ENCODE measurements around the gene CCDC149. TPM values are rescaled to one million over a fixed set of nuclear protein-coding genes. Genes with fewer than 3 reads are reported as not detected.

CCDC149 gene
- total and polyA plus RNA-seq, 2 donors (not counting 1 experiment from before 2014, with no cell fraction given): not detected

DNA sequence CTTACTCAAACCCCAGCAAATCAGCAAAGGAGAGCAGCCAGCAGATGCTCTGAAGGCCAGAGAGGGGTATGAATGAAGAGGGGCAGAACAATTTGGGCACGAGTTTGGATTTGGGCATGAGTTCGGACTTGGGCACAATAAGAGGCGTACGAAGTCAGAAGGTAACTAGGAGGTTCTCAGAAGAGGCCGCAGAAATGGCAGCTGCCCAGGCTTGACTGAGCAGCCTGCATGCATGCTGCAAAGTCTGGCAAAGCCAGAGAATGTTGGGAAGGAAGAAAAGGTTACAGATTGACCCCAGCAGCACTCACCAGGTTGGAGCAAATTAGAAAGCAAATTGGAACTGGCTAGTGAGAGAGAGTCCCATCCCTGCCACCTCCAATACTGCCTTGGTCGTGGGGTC lies 15.2 kb downstream of the CCDC149 start:
- no peaks in the 10 kb centered on the region for H3K4me1 Mint-ChIP-seq
- DNase-seq: no peak
- H3K27me3 Mint-ChIP-seq: no peaks in the 10 kb centered on the region
- intact Hi-C loops (cut with micrococcal nuclease): no loop called here
- Histone ChIP-seq H4K20me1 (ENCODE audit: control insufficient read depth, insufficient read depth, low read length, poor library complexity, severe bottlenecking) (no peaks in the 10 kb centered on the region), H2AFZ (ENCODE audit: insufficient read depth, low read depth, low read length, poor library complexity, severe bottlenecking) (no peak overlapping the region), H3K9me3 (ENCODE audit: control extremely low read depth in 1 of 3, control insufficient read depth in 2 of 3, insufficient read depth in 1 of 3, low read length in 2 of 3) (peaks cover 0 to 7% (median 0%) of the 10 kb centered on the region in 3 donors), H3K4me1 (ENCODE audit: control insufficient read depth in 2 of 2, insufficient read depth in 2 of 2, low read length in 2 of 2) (no peaks in the 10 kb centered on the region), H3K4me3 (ENCODE audit: control extremely low read depth in 1 of 5, extremely low read depth in 1 of 5, insufficient read depth in 1 of 5, low read depth in 2 of 5, low read length in 4 of 5) (no peak overlapping the region), H3K79me2 (ENCODE audit: control insufficient read depth, insufficient read depth, low read length) (no peaks in the 10 kb centered on the region), H3K27me3 (replicated peaks in 1 of 4; ENCODE audit: control extremely low read depth in 1 of 4, control insufficient read depth in 3 of 4, insufficient read depth in 4 of 4, low read length in 3 of 4) (no peaks in the 10 kb centered on the region), H3K36me3 (replicated peaks in 1 of 2; ENCODE audit: control extremely low read depth in 1 of 2, control insufficient read depth in 1 of 2, extremely low read depth in 1 of 2, insufficient read depth in 2 of 2, low read length in 1 of 2) (no peaks in the 10 kb centered on the region), H3K27ac (ENCODE audit: low read length in 2 of 2) (no peak overlapping the region), H3K9ac (ENCODE audit: low read length) (no peak overlapping the region), H3K4me2 (replicated peaks; ENCODE audit: low read depth, low read length, poor library complexity, severe bottlenecking) (no peak overlapping the region)
- H3K9me3 Mint-ChIP-seq (ENCODE audit: insufficient read depth): no peaks in the 10 kb centered on the region
- ChIA-PET CTCF (no interaction called here), POLR2A (no interaction called here)
- TF ChIP-seq CTCF (IDR thresholded peaks at IDR 0.05): no peak
- TF ChIP-seq EZH2 (IDR thresholded peaks at IDR 0.05; ENCODE audit: borderline replicate concordance, insufficient read depth, low read depth, low read length, poor library complexity, severe bottlenecking): no peak
- WGBS (ENCODE audit: insufficient coverage): 89% methylated on average over 6 of the region's 6 CpGs
- H3K27ac Mint-ChIP-seq: no peak overlapping the region
- ATAC-seq (ENCODE audit: low read depth): no peak
- no peak overlapping the region for H3K4me3 Mint-ChIP-seq

GRCh38 chr4:24896977-24897376 lies 15.9 kb downstream of the CCDC149 start:
- no peak overlapping the region for H3K4me3 ChIP-seq (ENCODE audit: control extremely low read depth in 1 of 5, extremely low read depth in 1 of 5, insufficient read depth in 1 of 5, low read depth in 2 of 5, low read length in 4 of 5)
- WGBS (ENCODE audit: insufficient coverage): 79% methylated on average over 4 of the region's 5 CpGs
- no peak overlapping the region for H3K27ac Mint-ChIP-seq
- no peaks in the 10 kb centered on the region for H3K27me3 ChIP-seq (replicated peaks in 1 of 4; ENCODE audit: control extremely low read depth in 1 of 4, control insufficient read depth in 3 of 4, insufficient read depth in 4 of 4, low read length in 3 of 4)
- H3K79me2 ChIP-seq (ENCODE audit: control insufficient read depth, insufficient read depth, low read length): no peaks in the 10 kb centered on the region
- no peak overlapping the region for H2AFZ ChIP-seq (ENCODE audit: insufficient read depth, low read depth, low read length, poor library complexity, severe bottlenecking)
- no peaks in the 10 kb centered on the region for H3K27me3 Mint-ChIP-seq
- no peak overlapping the region for H3K4me3 Mint-ChIP-seq
- DNase-seq: no peak
- no peaks in the 10 kb centered on the region for H3K4me1 ChIP-seq (ENCODE audit: control insufficient read depth in 2 of 2, insufficient read depth in 2 of 2, low read length in 2 of 2)
- no peak overlapping the region for H3K9ac ChIP-seq (ENCODE audit: low read length)
- H3K27ac ChIP-seq (ENCODE audit: low read length in 2 of 2): no peak overlapping the region
- no peaks in the 10 kb centered on the region for H3K36me3 ChIP-seq (replicated peaks in 1 of 2; ENCODE audit: control extremely low read depth in 1 of 2, control insufficient read depth in 1 of 2, extremely low read depth in 1 of 2, insufficient read depth in 2 of 2, low read length in 1 of 2)
- intact Hi-C loops (cut with micrococcal nuclease): no loop called here
- no peaks in the 10 kb centered on the region for H3K4me1 Mint-ChIP-seq
- peaks cover 0 to 7% (median 0%) of the 10 kb centered on the region in 3 donors for H3K9me3 ChIP-seq (ENCODE audit: control extremely low read depth in 1 of 3, control insufficient read depth in 2 of 3, insufficient read depth in 1 of 3, low read length in 2 of 3)
- ATAC-seq (ENCODE audit: low read depth): no peak
- TF ChIP-seq CTCF (IDR thresholded peaks at IDR 0.05): no peak
- TF ChIP-seq EZH2 (IDR thresholded peaks at IDR 0.05; ENCODE audit: borderline replicate concordance, insufficient read depth, low read depth, low read length, poor library complexity, severe bottlenecking): no peak
- ChIA-PET POLR2A (no interaction called here), CTCF (no interaction called here)
- no peaks in the 10 kb centered on the region for H3K9me3 Mint-ChIP-seq (ENCODE audit: insufficient read depth)
- no peaks in the 10 kb centered on the region for H4K20me1 ChIP-seq (ENCODE audit: control insufficient read depth, insufficient read depth, low read length, poor library complexity, severe bottlenecking)
- H3K4me2 ChIP-seq (replicated peaks; ENCODE audit: low read depth, low read length, poor library complexity, severe bottlenecking): no peak overlapping the region
